Measurements from ENCODE around the gene HAT1. TPM values are rescaled to one million over a fixed set of nuclear protein-coding genes. Genes with fewer than 3 reads are reported as not detected.

HAT1 gene
- 60.4 and 65.9 TPM in 2 replicates for total RNA-seq (2014; rRNA removed; shearing (Covaris generic))

- DNase-seq, result peak; percentile 92
- no peaks in the 10 kb centered on the region for H3K27me3 ChIP-seq (ENCODE audit: control insufficient read depth, insufficient read depth, low read length)
- H3K4me3 ChIP-seq (ENCODE audit: insufficient read depth, low read depth, low read length), result peak within 1 kb of the TSS; percentile 84
- H3K36me3 ChIP-seq (replicated peaks; ENCODE audit: control insufficient read depth, insufficient read depth, low read length), result no peaks in the 10 kb centered on the region; the same call in 1 of the 2 replicates
Observed at GRCh38 chr2:171922230-171923022, at the start of gene HAT1. HAT1 (plus strand) TSS chr2:171922461; CDS start chr2:171922501, 40 bp downstream.

GRCh38 chr2:171874517-171874916 lies 47.7 kb upstream of the HAT1 start:
- Histone ChIP-seq H3K4me3 (ENCODE audit: insufficient read depth, low read depth, low read length) (no peak overlapping the region), H3K27me3 (ENCODE audit: control insufficient read depth, insufficient read depth, low read length) (no peaks in the 10 kb centered on the region), H3K36me3 (replicated peaks; ENCODE audit: control insufficient read depth, insufficient read depth, low read length) (no peaks in the 10 kb centered on the region; the same call in 1 of the 2 replicates)
- no peak for DNase-seq

GRCh38 chr2:171874963-171875362 lies 47.3 kb upstream of the HAT1 start:
- DNase-seq, result no peak
- H3K4me3 ChIP-seq (ENCODE audit: insufficient read depth, low read depth, low read length), result no peak overlapping the region
- H3K27me3 ChIP-seq (ENCODE audit: control insufficient read depth, insufficient read depth, low read length), result no peaks in the 10 kb centered on the region
- H3K36me3 ChIP-seq (replicated peaks; ENCODE audit: control insufficient read depth, insufficient read depth, low read length), result no peaks in the 10 kb centered on the region; the same call in 1 of the 2 replicates

- no peak overlapping the region for H3K4me3 ChIP-seq (ENCODE audit: insufficient read depth, low read depth, low read length)
- H3K36me3 ChIP-seq (replicated peaks; ENCODE audit: control insufficient read depth, insufficient read depth, low read length), result no peaks in the 10 kb centered on the region; the same call in 1 of the 2 replicates
- DNase-seq, result no peak
- H3K27me3 ChIP-seq (ENCODE audit: control insufficient read depth, insufficient read depth, low read length), result no peaks in the 10 kb centered on the region
Observed at GRCh38 chr2:171878481-171878993, 43.7 kb upstream of the HAT1 start.

- Histone ChIP-seq H3K27me3 (ENCODE audit: control insufficient read depth, insufficient read depth, low read length) (no peaks in the 10 kb centered on the region), H3K36me3 (replicated peaks; ENCODE audit: control insufficient read depth, insufficient read depth, low read length) (no peaks in the 10 kb centered on the region), H3K4me3 (ENCODE audit: insufficient read depth, low read depth, low read length) (no peak overlapping the region)
- DNase-seq, result no peak
Observed at GRCh38 chr2:171879865-171880264, 42.4 kb upstream of the HAT1 start.

- Histone ChIP-seq H3K27me3 (ENCODE audit: control insufficient read depth, insufficient read depth, low read length) (no peaks in the 10 kb centered on the region), H3K36me3 (replicated peaks; ENCODE audit: control insufficient read depth, insufficient read depth, low read length) (no peaks in the 10 kb centered on the region), H3K4me3 (ENCODE audit: insufficient read depth, low read depth, low read length) (no peak overlapping the region)
- no peak for DNase-seq
Observed at GRCh38 chr2:171880774-171881173, 41.5 kb upstream of the HAT1 start.

- no peak for DNase-seq
- H3K4me3 ChIP-seq (ENCODE audit: insufficient read depth, low read depth, low read length), result no peak overlapping the region
- no peaks in the 10 kb centered on the region for H3K36me3 ChIP-seq (replicated peaks; ENCODE audit: control insufficient read depth, insufficient read depth, low read length)
- H3K27me3 ChIP-seq (ENCODE audit: control insufficient read depth, insufficient read depth, low read length), result no peaks in the 10 kb centered on the region
Observed at GRCh38 chr2:171882089-171882769, 40.0 kb upstream of the HAT1 start.

GRCh38 chr2:171883275-171883893 lies 38.9 kb upstream of the HAT1 start:
- H3K36me3 ChIP-seq (replicated peaks; ENCODE audit: control insufficient read depth, insufficient read depth, low read length), result no peaks in the 10 kb centered on the region
- no peaks in the 10 kb centered on the region for H3K27me3 ChIP-seq (ENCODE audit: control insufficient read depth, insufficient read depth, low read length)
- peak; percentile 20 for DNase-seq
- no peak overlapping the region for H3K4me3 ChIP-seq (ENCODE audit: insufficient read depth, low read depth, low read length)

GRCh38 chr2:171889333-171889732 lies 32.9 kb upstream of the HAT1 start:
- H3K4me3 ChIP-seq (ENCODE audit: insufficient read depth, low read depth, low read length), result no peak overlapping the region
- no peak for DNase-seq
- no peaks in the 10 kb centered on the region for H3K27me3 ChIP-seq (ENCODE audit: control insufficient read depth, insufficient read depth, low read length)
- H3K36me3 ChIP-seq (replicated peaks; ENCODE audit: control insufficient read depth, insufficient read depth, low read length), result no peaks in the 10 kb centered on the region

GRCh38 chr2:171889808-171890207 lies 32.5 kb upstream of the HAT1 start:
- DNase-seq, result no peak
- no peak overlapping the region for H3K4me3 ChIP-seq (ENCODE audit: insufficient read depth, low read depth, low read length)
- no peaks in the 10 kb centered on the region for H3K27me3 ChIP-seq (ENCODE audit: control insufficient read depth, insufficient read depth, low read length)
- no peaks in the 10 kb centered on the region for H3K36me3 ChIP-seq (replicated peaks; ENCODE audit: control insufficient read depth, insufficient read depth, low read length)

- peak overlapping the region; percentile 65 for H3K4me3 ChIP-seq (ENCODE audit: insufficient read depth, low read depth, low read length)
- H3K27me3 ChIP-seq (ENCODE audit: control insufficient read depth, insufficient read depth, low read length), result no peaks in the 10 kb centered on the region
- DNase-seq, result peak; percentile 12
Observed at GRCh38 chr2:171893196-171893823, 29.0 kb upstream of the HAT1 start.

GRCh38 chr2:171893824-171894611 lies 28.2 kb upstream of the HAT1 start, which contains the start of gene SLC25A12:
SLC25A12 (minus strand) TSS chr2:171894244; CDS start chr2:171894214, 30 bp downstream.
- H3K36me3 ChIP-seq (replicated peaks; ENCODE audit: control insufficient read depth, insufficient read depth, low read length), result no peaks in the 10 kb centered on the region
- DNase-seq, result peak; percentile 94
- no peaks in the 10 kb centered on the region for H3K27me3 ChIP-seq (ENCODE audit: control insufficient read depth, insufficient read depth, low read length)
- H3K4me3 ChIP-seq (ENCODE audit: insufficient read depth, low read depth, low read length), result peak within 1 kb of the TSS; percentile 65

More at GRCh38 chr2:171893196-171893823, 29.0 kb upstream of the HAT1 start:
- H3K36me3 ChIP-seq (replicated peaks; ENCODE audit: control insufficient read depth, insufficient read depth, low read length), result no peaks in the 10 kb centered on the region

- H3K4me3 ChIP-seq (ENCODE audit: insufficient read depth, low read depth, low read length), result peak overlapping the region; percentile 65
- H3K36me3 ChIP-seq (replicated peaks; ENCODE audit: control insufficient read depth, insufficient read depth, low read length), result no peaks in the 10 kb centered on the region
- H3K27me3 ChIP-seq (ENCODE audit: control insufficient read depth, insufficient read depth, low read length), result no peaks in the 10 kb centered on the region
- no peak for DNase-seq
Observed at GRCh38 chr2:171894612-171894947, 27.7 kb upstream of the HAT1 start.
